Activated CD4-positive, CD25-positive, alpha-beta regulatory T cell treated with anti-CD3 and anti-CD28 coated beads, Interleukin-2, amount 50 U/mL, for 24 hours (primary cell): ENCODE data around the gene FN1.
"Not testable (repeated sequence)": the region's sequence is repeated elsewhere in the genome, so short reads cannot be mapped to it uniquely, and the experiment has no call there.

Experiments
- ATAC-seq, 2 donors: fragments of 150-1000 bp; cut with Tn5 transposase; one replicate each; pipeline ENCODE4 v1.10.0; 2021; ENCODE audit warnings: mild to moderate bottlenecking in 1 of 2, moderate library complexity in 1 of 2

Gene FN1

GRCh38 chr2:215422676-215423075 is 13.2 kb downstream of the FN1 start:
- no peak for ATAC-seq

GRCh38 chr2:215421859-215422461 is 13.9 kb downstream of the FN1 start:
- no peak for ATAC-seq

- ATAC-seq: no peak
Measured at GRCh38 chr2:215420471-215420935, 15.4 kb downstream of the FN1 start.

DNA sequence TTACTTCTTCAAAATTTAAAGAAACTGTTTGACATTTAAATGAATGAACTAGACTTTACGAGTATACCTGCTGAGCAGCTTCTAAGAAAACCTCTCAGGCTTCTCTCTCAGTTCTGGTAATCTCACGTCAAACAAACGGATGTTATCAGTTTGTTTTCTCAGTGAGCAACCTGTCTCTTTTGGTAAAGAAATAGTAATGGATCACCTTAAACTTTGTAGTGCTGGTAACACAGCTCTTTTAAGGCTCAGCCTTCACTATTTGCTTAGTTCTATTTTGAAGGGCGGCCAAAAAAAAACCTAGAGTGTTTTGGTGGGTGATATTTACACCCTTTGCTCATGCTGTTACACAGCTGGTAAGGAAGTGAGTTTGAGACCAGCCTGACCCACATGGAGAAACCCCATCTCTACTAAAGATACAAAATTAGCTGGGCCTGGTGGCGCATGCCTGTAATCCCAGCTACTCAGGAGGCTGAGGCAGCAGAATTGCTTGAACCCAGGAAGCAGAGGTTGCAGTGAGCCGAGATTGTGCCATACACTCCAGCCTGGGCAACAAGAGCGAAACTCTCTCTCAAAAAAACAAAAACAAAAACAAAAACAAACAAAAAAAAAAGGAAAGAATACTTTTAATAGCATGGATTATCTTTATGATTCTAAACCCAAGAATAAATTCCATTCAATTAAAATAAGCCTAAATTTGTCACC is 15.9 kb downstream of the FN1 start:
- no peak for ATAC-seq

DNA sequence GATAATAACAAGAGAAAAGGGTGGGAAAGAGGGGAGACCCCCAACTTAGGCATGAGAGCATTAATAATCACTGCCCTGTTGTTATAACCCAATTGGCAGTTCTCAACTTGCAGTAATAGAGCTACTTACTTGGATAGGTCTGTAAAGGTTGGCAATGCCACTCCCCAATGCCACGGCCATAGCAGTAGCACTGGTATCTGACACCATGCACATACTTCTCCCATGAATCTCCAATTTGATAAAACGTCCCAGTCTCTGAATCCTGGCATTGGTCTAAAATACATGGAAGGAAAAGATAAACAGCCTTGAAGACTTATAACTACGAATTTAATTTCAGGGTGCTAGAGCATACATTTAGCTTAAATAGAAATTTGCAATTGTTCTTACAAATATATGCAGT is 16.8 kb downstream of the FN1 start:
- no peak for ATAC-seq

GRCh38 chr2:215418064-215418963 is 17.6 kb downstream of the FN1 start:
- no peak for ATAC-seq

DNA sequence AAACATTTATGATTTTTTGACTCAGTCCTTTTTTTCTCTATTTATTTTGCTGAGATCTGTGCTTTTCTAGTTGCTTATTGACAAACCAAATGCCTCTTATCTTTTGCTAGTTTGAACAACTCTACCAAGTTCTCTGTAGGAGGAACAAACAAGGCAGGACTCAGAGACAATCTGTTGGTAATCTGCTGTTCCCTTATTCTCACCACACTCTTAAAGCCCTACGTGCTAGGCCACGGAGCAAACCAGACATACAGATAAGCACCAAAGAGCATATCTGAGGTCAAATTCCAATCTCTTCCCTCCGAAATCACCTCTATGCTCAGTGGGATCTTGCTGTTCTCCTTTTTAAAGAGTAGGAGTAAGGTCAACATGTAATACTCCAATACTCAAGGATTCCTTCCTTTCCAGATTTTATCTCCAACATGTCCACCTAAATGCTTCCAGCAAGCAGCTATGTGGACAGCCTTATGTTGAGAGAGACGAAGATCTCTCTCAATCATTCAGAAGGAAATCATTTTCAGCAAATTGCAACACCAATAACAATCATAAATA is 18.4 kb downstream of the FN1 start:
- no peak for ATAC-seq

- ATAC-seq: no peak
Measured at GRCh38 chr2:215416656-215417055, 19.2 kb downstream of the FN1 start.

DNA sequence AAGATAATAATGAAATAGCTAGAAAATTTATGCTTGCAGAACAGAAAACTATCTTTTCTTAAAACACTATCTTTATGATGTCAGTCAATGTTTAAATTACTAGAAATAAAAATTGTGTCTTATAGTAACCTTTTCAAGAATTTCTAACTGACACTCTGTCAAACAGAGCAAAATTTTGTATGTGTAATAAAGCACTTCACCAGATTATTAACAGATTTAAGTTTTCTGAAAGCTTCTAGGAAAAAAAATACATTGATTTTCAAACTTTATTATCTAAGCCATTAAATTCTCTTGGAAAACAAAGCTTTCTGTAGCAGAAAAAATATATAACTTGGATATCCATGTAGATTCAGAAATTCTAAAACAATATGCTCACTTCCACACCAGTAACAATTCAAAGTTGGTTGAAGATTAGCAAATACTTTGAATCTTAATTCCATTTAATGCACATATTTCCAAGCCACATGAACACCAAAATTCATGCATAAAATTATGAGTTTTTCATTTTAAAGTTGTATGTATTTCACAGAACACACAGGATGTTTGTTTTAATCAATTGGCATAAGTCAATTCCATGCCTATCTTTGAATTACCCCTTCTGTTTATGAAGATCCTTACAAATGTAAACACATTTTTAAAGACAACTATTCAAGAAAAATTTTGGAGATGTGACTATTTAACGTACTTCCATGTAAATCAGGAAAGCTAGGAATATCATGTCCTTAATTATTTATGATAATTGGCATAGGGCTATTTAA is 19.9 kb downstream of the FN1 start:
- ATAC-seq: no peak

DNA sequence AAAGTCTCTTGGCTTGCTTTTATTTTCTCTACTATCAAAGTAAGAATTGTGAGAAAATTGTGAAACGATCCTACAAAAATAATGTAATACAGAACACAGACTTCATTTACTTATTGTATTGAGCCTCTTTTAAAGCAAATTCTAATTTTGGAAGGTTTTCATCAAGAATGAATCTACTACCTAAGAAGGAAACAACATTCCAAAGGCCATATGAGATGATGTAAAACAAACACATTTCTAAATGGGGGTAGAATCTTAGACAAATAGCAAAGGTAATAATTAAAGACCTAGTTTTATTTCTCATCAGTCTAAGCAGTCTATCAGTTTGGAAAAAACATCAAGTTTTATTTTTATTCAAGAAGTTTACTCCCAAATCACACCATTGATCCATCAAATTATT is 20.6 kb downstream of the FN1 start:
- ATAC-seq: no peak

- no peak for ATAC-seq
Measured at GRCh38 chr2:215414674-215415073, 21.2 kb downstream of the FN1 start.

DNA sequence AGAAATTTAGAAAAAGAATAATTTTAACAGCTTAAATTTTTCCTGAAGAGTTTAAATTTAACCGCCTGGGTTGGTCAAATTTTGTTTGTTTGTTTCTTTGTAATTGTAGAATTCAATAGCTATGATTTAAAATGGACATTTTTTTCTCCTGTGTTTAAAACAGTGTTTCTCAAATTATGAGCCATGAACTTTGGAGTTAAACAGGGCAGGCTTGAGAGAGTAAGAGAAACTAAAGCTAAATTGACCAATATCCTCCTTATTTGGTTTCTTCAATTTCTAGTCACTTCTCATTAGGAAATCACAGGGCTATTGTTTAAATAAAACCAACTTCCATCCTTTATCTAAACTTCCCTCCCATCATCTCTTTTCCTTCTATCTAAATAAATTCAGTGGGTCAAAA is 21.9 kb downstream of the FN1 start:
- no peak for ATAC-seq

- no peak for ATAC-seq
Measured at GRCh38 chr2:215413484-215413777, 22.4 kb downstream of the FN1 start.

- ATAC-seq: no peak
Measured at GRCh38 chr2:215411941-215412743, 23.7 kb downstream of the FN1 start.

GRCh38 chr2:215410932-215411285 is 25.0 kb downstream of the FN1 start:
- no peak for ATAC-seq

DNA sequence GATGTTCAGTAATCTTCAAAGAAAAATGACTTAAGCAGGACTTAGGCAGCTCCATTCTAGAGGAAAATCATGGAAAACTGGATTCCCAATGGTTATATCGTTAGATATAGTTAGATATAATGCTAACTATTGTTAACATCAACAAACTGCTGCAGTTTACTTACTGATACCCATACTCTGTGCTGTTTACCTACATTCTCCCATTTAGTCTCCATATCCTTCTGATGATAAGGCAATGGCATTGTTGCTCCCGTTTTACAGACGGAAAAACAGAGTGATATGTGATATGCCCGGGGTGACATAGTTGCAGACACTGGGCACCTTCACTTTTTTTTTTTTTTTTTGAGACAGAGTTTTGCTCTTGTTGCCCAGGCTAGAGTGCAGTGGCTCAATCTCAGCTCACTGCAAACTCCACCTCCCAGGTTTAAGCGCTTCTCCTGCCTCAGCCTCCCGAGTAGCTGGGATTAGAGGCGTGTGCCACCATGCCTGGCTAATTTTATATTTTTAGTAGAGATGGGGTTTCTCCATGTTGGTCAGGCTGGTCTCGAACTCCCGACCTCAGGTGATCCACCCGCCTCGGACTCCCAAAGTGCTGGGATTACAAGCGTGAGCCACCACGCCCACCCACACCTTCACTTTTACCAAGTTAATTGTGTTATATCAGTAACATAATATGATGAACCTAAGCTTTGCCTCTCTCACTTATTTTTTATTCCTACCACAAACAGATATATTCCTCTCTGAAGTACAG is 25.5 kb downstream of the FN1 start:
- not testable (repeated sequence) for ATAC-seq

- no peak for ATAC-seq
Measured at GRCh38 chr2:215409331-215410127, 26.3 kb downstream of the FN1 start.

- not testable (repeated sequence) for ATAC-seq
Measured at GRCh38 chr2:215408441-215408840, 27.4 kb downstream of the FN1 start.

GRCh38 chr2:215407590-215408264 is 28.1 kb downstream of the FN1 start:
- ATAC-seq: no peak

DNA sequence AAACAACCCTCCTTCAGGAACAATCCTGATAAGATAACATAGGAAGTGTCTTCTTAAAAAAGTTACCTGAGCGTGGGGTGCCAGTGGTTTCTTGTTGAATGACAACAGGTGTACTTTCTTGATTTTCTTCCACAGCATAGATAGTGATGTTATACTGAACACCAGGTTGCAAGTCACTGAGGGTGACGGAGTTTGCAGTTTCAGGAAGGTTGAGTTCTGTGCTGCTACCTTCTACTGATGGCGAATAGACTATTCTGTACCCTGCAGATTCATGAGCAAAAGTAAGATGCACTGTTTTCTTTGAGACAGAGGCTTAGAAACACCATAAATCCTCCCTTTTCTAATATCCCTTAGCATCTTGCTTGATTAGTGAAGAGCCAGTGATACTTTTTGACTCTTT is 28.8 kb downstream of the FN1 start:
- no peak for ATAC-seq
